SK-N-SH treated with all-trans-retinoic acid at 6 μM for 48 hours (cell line): ENCODE data around the gene FNDC11.

Experiments used
- BACH2 ChIP-seq: fragments of 250-450 bp; sonication (Bioruptor Pico); IDR thresholded peaks from 2 replicates; pipeline ENCODE4 v1.9.0; 2021; ENCODE audit warnings: mild to moderate bottlenecking, borderline replicate concordance
- CSDC2 ChIP-seq: fragments of 250-450 bp; sonication (Bioruptor Pico); IDR thresholded peaks from 2 replicates; pipeline ENCODE4 v1.5.0; 2020; ENCODE audit warnings: mild to moderate bottlenecking, moderate library complexity
- GLIS3 ChIP-seq: fragments of 250-450 bp; sonication (Bioruptor Pico); IDR thresholded peaks from 2 replicates; pipeline ENCODE4 v1.5.0; 2020; ENCODE audit warnings: mild to moderate bottlenecking, moderate library complexity
- TCF4 ChIP-seq: fragments of 250-450 bp; sonication (Bioruptor Pico); IDR thresholded peaks from 2 replicates; pipeline ENCODE4 v1.8.0; 2021; ENCODE audit warnings: mild to moderate bottlenecking, moderate library complexity, borderline replicate concordance
- ZC3H10 ChIP-seq: fragments of 250-450 bp; sonication (Bioruptor Pico); IDR thresholded peaks from 2 replicates; pipeline ENCODE4 v1.5.1; 2021; ENCODE audit warnings: mild to moderate bottlenecking, moderate library complexity
- ZFP3 ChIP-seq: fragments of 250-450 bp; sonication (Bioruptor Pico); IDR thresholded peaks from 2 replicates; pipeline ENCODE4 v1.5.0; 2020; ENCODE audit warnings: mild to moderate bottlenecking, moderate library complexity
- ZNF565 ChIP-seq: fragments of 450-650 bp; formaldehyde crosslinking; conservative IDR thresholded peaks from 2 replicates; pipeline ENCODE4 v1.5.0; 2020; ENCODE audit warnings: low read depth, mild to moderate bottlenecking, moderate library complexity
- TF ChIP-seq, protein P1 (sequence below): fragments of 250-450 bp; sonication (Bioruptor Pico); IDR thresholded peaks from 2 replicates; pipeline ENCODE4 v1.8.0; 2020; ENCODE audit warnings: mild to moderate bottlenecking, moderate library complexity, borderline replicate concordance
- TF ChIP-seq, protein P2 (sequence below): fragments of 250-450 bp; sonication (Bioruptor Pico); IDR thresholded peaks from 2 replicates; pipeline ENCODE4 v1.5.0; 2020; ENCODE audit warnings: mild to moderate bottlenecking, moderate library complexity
- TF ChIP-seq, protein P3 (sequence below): fragments of 250-450 bp; sonication (Bioruptor Pico); IDR thresholded peaks from 2 replicates; pipeline ENCODE4 v1.5.1; 2020; ENCODE audit warnings: low read depth, mild to moderate bottlenecking, moderate library complexity

DNA sequence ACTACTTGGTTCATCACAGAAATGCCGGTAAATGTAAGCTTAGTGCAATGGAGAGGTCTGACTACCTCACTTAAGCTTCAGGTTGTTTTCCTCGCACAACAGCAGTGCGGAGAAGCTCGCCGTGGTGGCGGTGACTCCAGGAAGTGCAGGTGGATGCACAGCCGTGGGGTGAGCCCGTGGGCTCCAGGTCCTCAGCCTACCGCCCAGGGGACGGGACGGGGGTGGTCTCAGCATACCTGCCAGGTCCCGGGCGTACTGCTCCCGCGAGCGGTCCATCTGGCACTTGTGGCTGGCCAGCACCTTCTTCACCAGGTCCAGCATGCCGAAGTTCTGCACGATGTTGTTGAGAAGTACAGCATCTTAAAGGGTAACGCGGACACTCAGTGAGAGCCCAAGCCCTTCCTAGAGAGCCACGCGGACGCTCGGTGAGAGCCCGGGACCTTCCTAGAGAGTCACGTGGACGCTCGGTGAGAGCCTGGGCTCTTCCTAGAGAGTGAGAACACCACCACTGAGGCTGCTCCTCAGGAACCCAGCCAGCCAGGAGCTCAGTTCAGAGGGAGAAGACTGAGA, 37.9 kb downstream of the FNDC11 start:
- no peak for TF ChIP-seq ZNF565 (CRISPR knock-in tag)
- TF ChIP-seq ZFP3 (CRISPR knock-in tag) = no peak
- TF ChIP-seq, protein P1, sequence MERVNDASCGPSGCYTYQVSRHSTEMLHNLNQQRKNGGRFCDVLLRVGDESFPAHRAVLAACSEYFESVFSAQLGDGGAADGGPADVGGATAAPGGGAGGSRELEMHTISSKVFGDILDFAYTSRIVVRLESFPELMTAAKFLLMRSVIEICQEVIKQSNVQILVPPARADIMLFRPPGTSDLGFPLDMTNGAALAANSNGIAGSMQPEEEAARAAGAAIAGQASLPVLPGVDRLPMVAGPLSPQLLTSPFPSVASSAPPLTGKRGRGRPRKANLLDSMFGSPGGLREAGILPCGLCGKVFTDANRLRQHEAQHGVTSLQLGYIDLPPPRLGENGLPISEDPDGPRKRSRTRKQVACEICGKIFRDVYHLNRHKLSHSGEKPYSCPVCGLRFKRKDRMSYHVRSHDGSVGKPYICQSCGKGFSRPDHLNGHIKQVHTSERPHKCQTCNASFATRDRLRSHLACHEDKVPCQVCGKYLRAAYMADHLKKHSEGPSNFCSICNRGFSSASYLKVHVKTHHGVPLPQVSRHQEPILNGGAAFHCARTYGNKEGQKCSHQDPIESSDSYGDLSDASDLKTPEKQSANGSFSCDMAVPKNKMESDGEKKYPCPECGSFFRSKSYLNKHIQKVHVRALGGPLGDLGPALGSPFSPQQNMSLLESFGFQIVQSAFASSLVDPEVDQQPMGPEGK (CRISPR knock-in tag) = no peak
- TF ChIP-seq, protein P2, sequence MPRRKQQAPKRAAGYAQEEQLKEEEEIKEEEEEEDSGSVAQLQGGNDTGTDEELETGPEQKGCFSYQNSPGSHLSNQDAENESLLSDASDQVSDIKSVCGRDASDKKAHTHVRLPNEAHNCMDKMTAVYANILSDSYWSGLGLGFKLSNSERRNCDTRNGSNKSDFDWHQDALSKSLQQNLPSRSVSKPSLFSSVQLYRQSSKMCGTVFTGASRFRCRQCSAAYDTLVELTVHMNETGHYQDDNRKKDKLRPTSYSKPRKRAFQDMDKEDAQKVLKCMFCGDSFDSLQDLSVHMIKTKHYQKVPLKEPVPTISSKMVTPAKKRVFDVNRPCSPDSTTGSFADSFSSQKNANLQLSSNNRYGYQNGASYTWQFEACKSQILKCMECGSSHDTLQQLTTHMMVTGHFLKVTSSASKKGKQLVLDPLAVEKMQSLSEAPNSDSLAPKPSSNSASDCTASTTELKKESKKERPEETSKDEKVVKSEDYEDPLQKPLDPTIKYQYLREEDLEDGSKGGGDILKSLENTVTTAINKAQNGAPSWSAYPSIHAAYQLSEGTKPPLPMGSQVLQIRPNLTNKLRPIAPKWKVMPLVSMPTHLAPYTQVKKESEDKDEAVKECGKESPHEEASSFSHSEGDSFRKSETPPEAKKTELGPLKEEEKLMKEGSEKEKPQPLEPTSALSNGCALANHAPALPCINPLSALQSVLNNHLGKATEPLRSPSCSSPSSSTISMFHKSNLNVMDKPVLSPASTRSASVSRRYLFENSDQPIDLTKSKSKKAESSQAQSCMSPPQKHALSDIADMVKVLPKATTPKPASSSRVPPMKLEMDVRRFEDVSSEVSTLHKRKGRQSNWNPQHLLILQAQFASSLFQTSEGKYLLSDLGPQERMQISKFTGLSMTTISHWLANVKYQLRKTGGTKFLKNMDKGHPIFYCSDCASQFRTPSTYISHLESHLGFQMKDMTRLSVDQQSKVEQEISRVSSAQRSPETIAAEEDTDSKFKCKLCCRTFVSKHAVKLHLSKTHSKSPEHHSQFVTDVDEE (CRISPR knock-in tag) = no peak
- no peak for TF ChIP-seq BACH2 (CRISPR knock-in tag)
- no peak for TF ChIP-seq CSDC2 (CRISPR knock-in tag)
- no peak for TF ChIP-seq ZC3H10
- TF ChIP-seq, protein P3, sequence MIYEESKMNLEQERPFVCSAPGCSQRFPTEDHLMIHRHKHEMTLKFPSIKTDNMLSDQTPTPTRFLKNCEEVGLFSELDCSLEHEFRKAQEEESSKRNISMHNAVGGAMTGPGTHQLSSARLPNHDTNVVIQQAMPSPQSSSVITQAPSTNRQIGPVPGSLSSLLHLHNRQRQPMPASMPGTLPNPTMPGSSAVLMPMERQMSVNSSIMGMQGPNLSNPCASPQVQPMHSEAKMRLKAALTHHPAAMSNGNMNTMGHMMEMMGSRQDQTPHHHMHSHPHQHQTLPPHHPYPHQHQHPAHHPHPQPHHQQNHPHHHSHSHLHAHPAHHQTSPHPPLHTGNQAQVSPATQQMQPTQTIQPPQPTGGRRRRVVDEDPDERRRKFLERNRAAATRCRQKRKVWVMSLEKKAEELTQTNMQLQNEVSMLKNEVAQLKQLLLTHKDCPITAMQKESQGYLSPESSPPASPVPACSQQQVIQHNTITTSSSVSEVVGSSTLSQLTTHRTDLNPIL (CRISPR knock-in tag) = no peak
- TF ChIP-seq TCF4 (CRISPR knock-in tag) = no peak
- no peak for TF ChIP-seq GLIS3 (CRISPR knock-in tag)
